ENCODE measurements around the gene DHDH.
"Not testable (repeated sequence)": the region's sequence is repeated elsewhere in the genome, so short reads cannot be mapped to it uniquely, and the experiment has no call there.

GRCh38 chr19:48889496-48889895, 44.0 kb upstream of the DHDH start:
- TF ChIP-seq CTCF (IDR thresholded peaks at IDR 0.05; ENCODE audit: insufficient read depth, low read length, poor library complexity, severe bottlenecking); EZH2phosphoT487 (conservative IDR thresholded peaks at IDR 0.05; ENCODE audit: low read length): not testable (repeated sequence)
